Body of pancreas (tissue), 4 donors: Measurements from ENCODE around the gene KIR3DL1. TPM values are rescaled to one million over a fixed set of nuclear protein-coding genes. Genes with fewer than 3 reads are reported as not detected.
"Not testable (repeated sequence)": the region's sequence is repeated elsewhere in the genome, so short reads cannot be mapped to it uniquely, and the experiment has no call there.

ENCODE experiments used
- ATAC-seq: fragments of 150-250 bp; one replicate; pipeline ENCODE4 v1.9.1; 2016
- DNase-seq, 4 donors: peaks; one replicate each; pipeline ENCODE4 v3.0.0-alpha.2; 2019
- H3K27ac ChIP-seq, 4 donors: fragments of 200-600 bp; sonication (generic); 1 replicate in 3 of 4; 2 replicates in 1 of 4; pipeline versions ENCODE4 v1.5.1 to v1.6.1; 2016 to 2019; ENCODE audit warnings: mild to moderate bottlenecking in 1 of 4, mixed read lengths in 1 of 4, moderate library complexity in 1 of 4
- H3K27me3 ChIP-seq, 2 donors: fragments of 200-600 bp; sonication (generic); one replicate each; pipeline ENCODE4 v1.6.0; 2016; ENCODE audit warnings: mild to moderate bottlenecking in 1 of 2
- H3K36me3 ChIP-seq, 2 donors: fragments of 200-600 bp; sonication (generic); replicated peaks in 1 of 2; 2 replicates each; pipeline ENCODE4 v1.5.1; 2016; ENCODE audit warnings: low read depth in 2 of 2; ENCODE audit not compliant: insufficient read depth in 1 of 2
- H3K4me1 ChIP-seq: fragments of 200-600 bp; sonication (generic); one replicate; pipeline ENCODE4 v1.6.0; 2016
- H3K4me3 ChIP-seq, 2 donors: fragments of 200-600 bp; sonication (generic); 1 replicate in 1 of 2; 2 replicates in 1 of 2; pipeline ENCODE4 v1.5.1; 2016 to 2019
- H3K9me3 ChIP-seq, 3 donors: fragments of 200-600 bp; sonication (generic); 1 replicate in 2 of 3; 2 replicates in 1 of 3; pipeline ENCODE4 v1.5.1; 2016
- POLR2A ChIP-seq, 3 donors: fragments of 450-650 bp; IDR thresholded peaks; one replicate each; pipeline ENCODE4 v1.6.1; 2016; ENCODE audit warnings: antibody characterized with exemption in 3 of 3, mild to moderate bottlenecking in 2 of 3
- WGBS, 2 donors: methylation state at CpG; one replicate each; pipeline ENCODE4 v1.1.5; 2017; 5-methylcytosine and 5-hydroxymethylcytosine counted together
- intact Hi-C: fragments of 100-400 bp; cut with DNase I; formaldehyde crosslinking; loops from one replicate; pipeline ENCODE4 v1.15.1; 2023
- total RNA-seq, 2 donors: library from RNA; depleted of rRNA; stranded (reverse); fragments of >200 nt; gene quantifications; one replicate each; pipeline ENCODE4 v1.1.0, GENCODE V29; 2016
- TF ChIP-seq, protein P1 (sequence below), 7 experiments: fragments of 450-650 bp in 4 of 7; fragments of 200-600 bp in 3 of 7; sonication (generic) in 3 of 7; IDR thresholded peaks; one replicate each; pipeline ENCODE4 v1.5.1; 2016 to 2019; ENCODE audit warnings: antibody characterized with exemption in 7 of 7

The KIR3DL1 gene
- total RNA-seq, 2 donors from 2014 or later = not detected

DNA sequence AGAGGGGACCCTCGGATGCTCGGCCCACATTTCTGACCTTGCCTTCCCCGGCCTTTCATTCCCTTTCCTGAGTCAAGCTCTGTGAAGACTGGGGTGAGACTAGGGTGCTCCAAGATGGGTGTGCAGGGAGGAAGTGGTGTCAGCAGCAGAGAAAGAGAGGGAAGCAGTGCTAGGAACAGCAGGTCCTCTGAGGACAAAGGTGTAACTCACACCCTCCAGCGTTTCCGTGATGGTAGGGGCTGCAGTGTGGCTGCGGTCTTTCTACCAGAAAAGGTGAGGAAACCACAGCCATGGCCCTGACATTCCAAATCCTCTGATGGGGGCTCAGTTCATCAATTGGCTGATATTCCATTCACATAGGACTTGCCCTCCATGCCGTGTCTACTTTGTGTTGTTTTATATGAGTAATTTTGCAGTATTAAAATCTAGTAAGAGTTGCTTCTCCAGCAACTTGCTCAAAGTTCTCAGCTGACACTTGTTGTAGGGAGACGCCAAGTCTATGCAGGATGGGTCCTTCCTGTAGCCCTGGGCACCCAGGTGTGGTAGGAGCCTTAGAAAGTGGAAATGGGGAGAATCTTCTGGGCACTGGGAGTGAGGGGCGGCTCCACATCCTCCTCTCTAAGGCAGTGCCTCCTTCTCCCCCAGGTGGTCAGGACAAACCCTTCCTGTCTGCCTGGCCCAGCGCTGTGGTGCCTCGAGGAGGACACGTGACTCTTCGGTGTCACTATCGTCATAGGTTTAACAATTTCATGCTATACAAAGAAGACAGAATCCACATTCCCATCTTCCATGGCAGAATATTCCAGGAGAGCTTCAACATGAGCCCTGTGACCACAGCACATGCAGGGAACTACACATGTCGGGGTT lies 1.6 kb downstream of the KIR3DL1 start:
- Histone ChIP-seq H3K27me3 (no peaks in the 10 kb centered on the region), H3K36me3 (no peaks in the 10 kb centered on the region), H3K4me3 (no peak overlapping the region), H3K4me1 (no peaks in the 10 kb centered on the region), H3K27ac (no peak overlapping the region), H3K9me3 (no peaks in the 10 kb centered on the region)
- WGBS, 2 donors = 45 to 56% methylated on average over 8 to 15 of the region's 15 CpGs
- DNase-seq = no peak
- intact Hi-C loops = no loop called here
- ATAC-seq = no peak
- TF ChIP-seq, protein P1, sequence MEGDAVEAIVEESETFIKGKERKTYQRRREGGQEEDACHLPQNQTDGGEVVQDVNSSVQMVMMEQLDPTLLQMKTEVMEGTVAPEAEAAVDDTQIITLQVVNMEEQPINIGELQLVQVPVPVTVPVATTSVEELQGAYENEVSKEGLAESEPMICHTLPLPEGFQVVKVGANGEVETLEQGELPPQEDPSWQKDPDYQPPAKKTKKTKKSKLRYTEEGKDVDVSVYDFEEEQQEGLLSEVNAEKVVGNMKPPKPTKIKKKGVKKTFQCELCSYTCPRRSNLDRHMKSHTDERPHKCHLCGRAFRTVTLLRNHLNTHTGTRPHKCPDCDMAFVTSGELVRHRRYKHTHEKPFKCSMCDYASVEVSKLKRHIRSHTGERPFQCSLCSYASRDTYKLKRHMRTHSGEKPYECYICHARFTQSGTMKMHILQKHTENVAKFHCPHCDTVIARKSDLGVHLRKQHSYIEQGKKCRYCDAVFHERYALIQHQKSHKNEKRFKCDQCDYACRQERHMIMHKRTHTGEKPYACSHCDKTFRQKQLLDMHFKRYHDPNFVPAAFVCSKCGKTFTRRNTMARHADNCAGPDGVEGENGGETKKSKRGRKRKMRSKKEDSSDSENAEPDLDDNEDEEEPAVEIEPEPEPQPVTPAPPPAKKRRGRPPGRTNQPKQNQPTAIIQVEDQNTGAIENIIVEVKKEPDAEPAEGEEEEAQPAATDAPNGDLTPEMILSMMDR (IDR thresholded peaks at IDR 0.05) = no peak
- no peak for TF ChIP-seq POLR2A (IDR thresholded peaks at IDR 0.05)

DNA sequence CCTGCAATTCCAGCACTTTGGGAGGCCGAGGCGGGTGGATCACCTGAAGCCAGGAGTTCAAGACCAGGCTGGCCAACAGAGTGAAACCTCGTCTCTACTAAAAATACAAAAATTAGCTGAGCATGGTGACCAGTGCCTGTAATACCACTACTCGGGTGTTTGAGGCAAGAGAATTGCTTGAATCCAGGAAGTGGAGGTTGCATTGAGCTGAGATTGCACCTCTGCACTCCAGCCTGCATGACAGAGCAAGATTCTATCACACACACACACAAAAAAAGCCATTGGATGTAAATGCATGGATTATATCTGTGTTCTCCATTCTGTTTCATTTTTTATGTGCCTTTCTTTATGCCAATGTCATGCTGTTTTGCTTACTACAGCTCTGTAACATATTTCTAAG lies 8.1 kb downstream of the KIR3DL1 start:
- H3K27ac ChIP-seq, H3K36me3 ChIP-seq, H3K4me3 ChIP-seq, intact Hi-C loops, H3K9me3 ChIP-seq, DNase-seq, H3K4me1 ChIP-seq, H3K27me3 ChIP-seq, ATAC-seq: not testable (repeated sequence)
- WGBS, 2 donors = 44 to 58% methylated on average over 4 of the region's 4 CpGs

GRCh38 chr19:54825326-54825725 lies 9.1 kb downstream of the KIR3DL1 start:
- peak in 1 of 4 donors; percentile 8 for DNase-seq

DNA sequence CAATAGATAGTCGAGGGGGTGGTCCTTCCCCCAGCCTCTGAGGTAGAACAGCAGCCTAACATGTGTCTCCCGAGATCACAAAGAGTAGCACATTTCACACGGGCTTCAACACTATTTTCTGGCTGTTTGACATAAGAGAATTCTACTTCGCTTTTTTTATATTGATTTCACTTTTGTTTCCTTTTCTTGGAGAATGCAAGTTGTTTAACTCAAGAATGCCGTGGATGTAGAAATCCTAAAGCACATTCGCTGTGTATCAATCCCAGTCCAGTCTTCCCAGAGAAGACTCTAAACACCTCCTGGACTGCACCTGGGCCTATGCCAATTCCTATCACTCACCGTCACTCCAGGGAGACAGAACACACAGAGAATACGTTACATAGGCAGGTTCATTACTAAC lies 11.8 kb downstream of the KIR3DL1 start:
- DNase-seq, H3K27ac ChIP-seq, H3K9me3 ChIP-seq, H3K4me1 ChIP-seq, H3K4me3 ChIP-seq, intact Hi-C loops, ATAC-seq, H3K27me3 ChIP-seq, H3K36me3 ChIP-seq: not testable (repeated sequence)
- 46 to 51% methylated on average over 8 of the region's 8 CpGs for WGBS, 2 donors

More at GRCh38 chr19:54825326-54825725, 9.1 kb downstream of the KIR3DL1 start:
- ATAC-seq, intact Hi-C loops, H3K27me3 ChIP-seq, H3K9me3 ChIP-seq, H3K27ac ChIP-seq, H3K4me3 ChIP-seq, H3K36me3 ChIP-seq, H3K4me1 ChIP-seq: not testable (repeated sequence)
- WGBS, 2 donors = 33 to 43% methylated on average over 7 of the region's 7 CpGs

DNA sequence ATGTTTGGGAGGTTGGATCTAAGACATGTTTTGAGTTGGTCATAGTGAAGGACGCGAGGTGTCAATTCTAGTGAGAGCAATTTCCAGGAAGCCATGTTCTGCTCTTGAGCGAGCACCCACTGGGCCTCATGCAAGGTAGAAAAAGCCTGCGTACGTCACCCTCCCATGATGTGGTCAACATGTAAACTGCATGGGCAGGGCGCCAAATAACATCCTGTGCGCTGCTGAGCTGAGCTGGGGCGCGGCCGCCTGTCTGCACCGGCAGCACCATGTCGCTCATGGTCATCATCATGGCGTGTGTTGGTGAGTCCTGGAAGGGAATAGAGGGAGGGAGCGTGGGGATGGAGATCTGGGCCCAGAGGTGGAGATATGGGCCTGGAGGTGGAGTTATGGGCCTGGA lies 16.2 kb downstream of the KIR3DL1 start, which contains the start of gene KIR2DS4:
Gene KIR2DS4 (plus strand): TSS at position 181 of the 400 bp plus-strand sequence.
- WGBS, 2 donors = 79 to 84% methylated on average over 10 to 11 of the region's 14 CpGs

DNA sequence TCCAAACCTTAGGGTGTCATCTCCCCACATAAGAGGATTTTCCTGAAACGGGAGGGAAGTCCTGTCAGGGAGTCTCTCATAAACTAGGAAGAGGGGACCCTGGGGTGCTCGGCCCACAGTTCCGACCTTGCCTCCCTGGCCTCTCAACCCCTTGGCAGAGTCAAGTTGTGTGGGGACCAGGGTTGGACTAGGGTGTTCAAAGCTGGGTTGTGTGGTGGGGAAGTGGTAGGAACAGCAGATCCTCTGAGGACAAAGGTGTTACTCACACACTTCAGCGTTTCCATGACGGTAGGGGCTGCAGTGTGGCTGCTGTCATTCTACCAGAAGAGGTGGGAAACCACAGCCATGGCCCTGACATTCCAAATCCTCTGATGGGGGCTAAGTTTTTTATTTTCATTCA lies 18.9 kb downstream of the KIR3DL1 start:
- ATAC-seq, H3K9me3 ChIP-seq, H3K36me3 ChIP-seq, H3K4me1 ChIP-seq, H3K4me3 ChIP-seq, H3K27me3 ChIP-seq, intact Hi-C loops, H3K27ac ChIP-seq, DNase-seq: not testable (repeated sequence)
- WGBS, 2 donors = 54% methylated on average over 5 of the region's 5 CpGs; no CpG with 5 or more reads in 1 of the 2 donors

More for the DNA sequence above, 16.2 kb downstream of the KIR3DL1 start, which contains the start of gene KIR2DS4:
- H3K4me1 ChIP-seq, H3K27ac ChIP-seq, H3K4me3 ChIP-seq, ATAC-seq, H3K36me3 ChIP-seq, H3K9me3 ChIP-seq, H3K27me3 ChIP-seq, DNase-seq, intact Hi-C loops: not testable (repeated sequence)

DNA sequence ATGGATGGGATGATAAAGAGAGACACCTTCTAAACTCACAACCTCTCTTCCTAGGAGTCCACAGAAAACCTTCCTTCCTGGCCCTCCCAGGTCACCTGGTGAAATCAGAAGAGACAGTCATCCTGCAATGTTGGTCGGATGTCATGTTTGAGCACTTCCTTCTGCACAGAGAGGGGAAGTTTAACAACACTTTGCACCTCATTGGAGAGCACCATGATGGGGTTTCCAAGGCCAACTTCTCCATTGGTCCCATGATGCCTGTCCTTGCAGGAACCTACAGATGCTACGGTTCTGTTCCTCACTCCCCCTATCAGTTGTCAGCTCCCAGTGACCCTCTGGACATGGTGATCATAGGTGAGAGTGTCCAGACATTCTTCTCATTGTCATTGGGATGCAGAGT lies 21.3 kb downstream of the KIR3DL1 start:
- H3K27ac ChIP-seq, H3K9me3 ChIP-seq, intact Hi-C loops, DNase-seq, H3K4me1 ChIP-seq, H3K4me3 ChIP-seq, H3K27me3 ChIP-seq, ATAC-seq, H3K36me3 ChIP-seq: not testable (repeated sequence)
- WGBS, 2 donors = 20 to 38% methylated on average over 1 to 2 of the region's 2 CpGs

- H3K9me3 ChIP-seq, H3K4me3 ChIP-seq, H3K4me1 ChIP-seq, ATAC-seq, H3K27me3 ChIP-seq, H3K27ac ChIP-seq, intact Hi-C loops, H3K36me3 ChIP-seq, DNase-seq: not testable (repeated sequence)
- 49 to 54% methylated on average over 8 of the region's 8 CpGs for WGBS, 2 donors
Measured at GRCh38 chr19:54843171-54843570, 26.9 kb downstream of the KIR3DL1 start.

DNA sequence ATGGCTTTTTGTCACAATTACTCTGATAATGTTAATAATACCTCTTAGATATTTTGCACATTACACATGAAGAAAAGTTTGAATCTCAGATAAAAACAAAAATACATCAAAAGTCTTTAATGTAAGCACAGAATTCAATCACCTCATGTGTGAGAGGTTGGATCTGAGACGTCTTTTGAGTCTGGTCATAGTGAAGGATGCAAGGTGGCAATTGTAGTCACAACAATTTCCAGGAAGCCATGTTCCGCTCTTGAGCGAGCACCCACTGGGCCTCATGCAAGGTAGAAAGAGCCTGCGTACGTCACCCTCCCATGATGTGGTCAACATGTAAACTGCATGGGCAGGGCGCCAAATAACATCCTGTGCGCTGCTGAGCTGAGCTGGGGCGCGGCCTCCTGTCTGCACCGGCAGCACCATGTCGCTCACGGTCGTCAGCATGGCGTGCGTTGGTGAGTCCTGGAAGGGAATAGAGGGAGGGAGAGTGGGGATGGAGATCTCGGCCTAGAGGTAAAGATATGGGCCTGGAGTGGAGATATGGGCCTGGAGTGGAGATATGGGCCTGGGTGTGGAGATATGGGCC lies 33.9 kb downstream of the KIR3DL1 start, which contains the start of gene KIR3DL2:
Gene KIR3DL2 (plus strand): TSS at position 383 of the 580 bp plus-strand sequence. CDS start 33 bp downstream, at position 416.
- WGBS, 2 donors = 80 to 82% methylated on average over 16 of the region's 16 CpGs
- not testable (repeated sequence) for H3K27ac ChIP-seq, H3K4me1 ChIP-seq, H3K4me3 ChIP-seq, ATAC-seq, H3K27me3 ChIP-seq, H3K36me3 ChIP-seq, H3K9me3 ChIP-seq, DNase-seq
- intact Hi-C loops = loop anchor here (10.0 kb wide), 1 partner anchor 75 kb away; no protein-coding TSS in a partner anchor
